OCI-LY1 (cell line): Measurements from ENCODE around the gene NEGR1.

Source experiments
- EZH2 ChIP-seq: fragments of 200-600 bp; sonication (generic), shearing (Covaris generic); IDR thresholded peaks from 2 replicates; pipeline ENCODE4 v1.8.0; 2017; ENCODE audit warnings: borderline replicate concordance, mixed run types, mild to moderate bottlenecking, antibody characterized with exemption, low read length, moderate library complexity, mixed read lengths
- TF ChIP-seq, protein P1 (sequence below): fragments of 200-600 bp; sonication (generic), shearing (Covaris generic); IDR thresholded peaks from 2 replicates; pipeline ENCODE4 v1.5.1; 2017; ENCODE audit warnings: mild to moderate bottlenecking, antibody characterized with exemption, low read length, moderate library complexity, mixed read lengths

DNA sequence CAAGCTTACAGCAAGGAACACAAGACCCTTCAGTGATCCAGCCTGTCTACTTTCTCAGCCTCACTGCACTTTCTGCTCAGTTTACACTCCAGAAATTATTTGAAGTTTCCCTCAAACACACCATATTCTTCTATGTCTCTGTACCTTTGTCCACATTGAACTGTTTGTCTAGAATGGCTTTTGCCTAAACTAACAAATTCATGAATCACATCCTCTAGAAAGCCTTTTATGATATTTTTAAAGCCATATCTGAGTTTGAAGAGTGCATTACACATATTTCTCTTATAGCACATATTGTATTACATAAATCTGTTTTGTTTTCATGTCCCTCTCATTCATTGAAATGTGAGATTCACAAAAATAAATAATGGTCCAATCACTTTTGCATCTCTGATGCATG, 755.5 kb downstream of the NEGR1 start:
- TF ChIP-seq, protein P1, sequence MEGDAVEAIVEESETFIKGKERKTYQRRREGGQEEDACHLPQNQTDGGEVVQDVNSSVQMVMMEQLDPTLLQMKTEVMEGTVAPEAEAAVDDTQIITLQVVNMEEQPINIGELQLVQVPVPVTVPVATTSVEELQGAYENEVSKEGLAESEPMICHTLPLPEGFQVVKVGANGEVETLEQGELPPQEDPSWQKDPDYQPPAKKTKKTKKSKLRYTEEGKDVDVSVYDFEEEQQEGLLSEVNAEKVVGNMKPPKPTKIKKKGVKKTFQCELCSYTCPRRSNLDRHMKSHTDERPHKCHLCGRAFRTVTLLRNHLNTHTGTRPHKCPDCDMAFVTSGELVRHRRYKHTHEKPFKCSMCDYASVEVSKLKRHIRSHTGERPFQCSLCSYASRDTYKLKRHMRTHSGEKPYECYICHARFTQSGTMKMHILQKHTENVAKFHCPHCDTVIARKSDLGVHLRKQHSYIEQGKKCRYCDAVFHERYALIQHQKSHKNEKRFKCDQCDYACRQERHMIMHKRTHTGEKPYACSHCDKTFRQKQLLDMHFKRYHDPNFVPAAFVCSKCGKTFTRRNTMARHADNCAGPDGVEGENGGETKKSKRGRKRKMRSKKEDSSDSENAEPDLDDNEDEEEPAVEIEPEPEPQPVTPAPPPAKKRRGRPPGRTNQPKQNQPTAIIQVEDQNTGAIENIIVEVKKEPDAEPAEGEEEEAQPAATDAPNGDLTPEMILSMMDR, result no peak
- no peak for TF ChIP-seq EZH2
